GM12878 (cell line): ENCODE measurements around the gene PRUNE1. TPM values are rescaled to one million over a fixed set of nuclear protein-coding genes. Genes with fewer than 3 reads are reported as not detected.
A peak's percentile ranks its signal among the peaks of the same experiment; 100 is the strongest.

Experiments used
- ATAC-seq: fragments of 200-7000 bp; cut with Tn5 transposase; 3 replicates; pipeline ENCODE4 v1.9.1; 2020; ENCODE audit warnings: mild to moderate bottlenecking, moderate library complexity
- BruUV-seq: library from RNA; stranded (reverse); fragments of 400-500 nt; replicated peaks from 2 replicates; lab custom pipeline; 2021; lab: Mats Ljungman, UMichigan
- CTCF ChIA-PET: fragments of 300-600 bp; sonication (Branson Sonifier 250); formaldehyde crosslinking; extraction: SDS; loops from one replicate; lab custom pipeline; 2021; ENCODE audit warnings: inconsistent platforms; lab: Yijun Ruan, JAX
- POLR2A ChIA-PET: fragments of 350-600 bp; formaldehyde crosslinking; extraction: SDS; loops from one replicate; lab custom pipeline; 2021; ENCODE audit warnings: inconsistent platforms; lab: Charles Lee
- RAD21 ChIA-PET: fragments of 300-600 bp; sonication (Branson Sonifier 250); formaldehyde crosslinking; loops from one replicate; lab custom pipeline; 2023; ENCODE audit warnings: antibody characterized with exemption; ENCODE audit not compliant: unreplicated experiment; lab: Charles Lee
- SMC1A ChIA-PET: fragments of 300-600 bp; sonication (Branson Sonifier 250); formaldehyde crosslinking; loops from one replicate; lab custom pipeline; 2023; ENCODE audit not compliant: unreplicated experiment, uncharacterized antibody; lab: Charles Lee
- DNase-seq: peaks from one replicate; pipeline ENCODE4 v3.0.0-alpha.2; 2011; ENCODE audit warnings: low read depth, low spot score
- FAIRE-seq: peaks from 3 replicates; lab custom pipeline; 2011; peaks lifted over from hg19 to GRCh38; lab: Jason Lieb, UNC
- H2AFZ ChIP-seq: 2 replicates; pipeline ENCODE4 v1.6.0; 2011; ENCODE audit warnings: low read depth, low read length, control low read depth; ENCODE audit not compliant: control insufficient read depth
- H3K27ac ChIP-seq: 2 replicates; pipeline ENCODE4 v1.5.1; 2011; ENCODE audit warnings: control low read depth; ENCODE audit not compliant: control insufficient read depth, insufficient read depth
- H3K27me3 ChIP-seq, 2 experiments: replicated peaks in 1 of 2; 2 replicates each; pipeline versions ENCODE4 v1.6.0 to v1.6.1; 2011; ENCODE audit warnings: low read length in 1 of 2; ENCODE audit not compliant: control insufficient read depth in 2 of 2, insufficient read depth in 2 of 2
- H3K36me3 ChIP-seq, 2 experiments: 2 replicates each; pipeline ENCODE4 v1.5.1; 2011; ENCODE audit warnings: low read length in 1 of 2; ENCODE audit not compliant: control insufficient read depth in 2 of 2, insufficient read depth in 2 of 2
- H3K4me1 ChIP-seq: 2 replicates; pipeline ENCODE4 v1.6.1; 2011; ENCODE audit warnings: mild to moderate bottlenecking, low read length, moderate library complexity, mixed read lengths; ENCODE audit not compliant: control insufficient read depth, insufficient read depth
- H3K4me2 ChIP-seq: 2 replicates; pipeline ENCODE4 v1.6.0; 2011; ENCODE audit warnings: control low read depth; ENCODE audit not compliant: control insufficient read depth, insufficient read depth
- H3K4me3 ChIP-seq: fragments of 200-600 bp; sonication (generic); 2 replicates; pipeline ENCODE4 v1.5.1; 2016
- H3K79me2 ChIP-seq: 2 replicates; pipeline ENCODE4 v1.6.0; 2011; ENCODE audit warnings: low read length; ENCODE audit not compliant: control insufficient read depth, insufficient read depth
- H3K9ac ChIP-seq: 2 replicates; pipeline ENCODE4 v1.8.0; 2011; ENCODE audit warnings: low read length, control low read depth, mixed read lengths; ENCODE audit not compliant: control insufficient read depth, insufficient read depth
- H3K9me3 ChIP-seq: replicated peaks from 3 replicates; pipeline ENCODE4 v1.5.1; 2011; ENCODE audit warnings: mild to moderate bottlenecking, low read length; ENCODE audit not compliant: control insufficient read depth, insufficient read depth
- H4K20me1 ChIP-seq: 2 replicates; pipeline ENCODE4 v1.6.0; 2011; ENCODE audit not compliant: control insufficient read depth, insufficient read depth
- BCL11A ChIP-seq: IDR thresholded peaks from 2 replicates; pipeline ENCODE4 v1.6.1; 2011; ENCODE audit warnings: low read depth, low read length
- BHLHE40 ChIP-seq, 2 experiments: fragments of 450-650 bp in 1 of 2; IDR thresholded peaks; 2 replicates each; pipeline ENCODE4 v1.6.1; 2011 to 2017; ENCODE audit warnings: low read depth in 2 of 2, borderline replicate concordance in 1 of 2, improper control_type of control experiment in 1 of 2, low read length in 1 of 2, mild to moderate bottlenecking in 1 of 2
- DPF2 ChIP-seq: fragments of 450-650 bp; IDR thresholded peaks from 2 replicates; pipeline ENCODE4 v1.6.1; 2017; ENCODE audit warnings: mild to moderate bottlenecking
- IKZF1 ChIP-seq: fragments of 450-650 bp; conservative IDR thresholded peaks from 2 replicates; pipeline ENCODE4 v1.6.1; 2017; ENCODE audit warnings: antibody characterized with exemption, mild to moderate bottlenecking
- NFYA ChIP-seq: IDR thresholded peaks from 2 replicates; pipeline ENCODE4 v1.6.1; 2011; ENCODE audit warnings: low read depth, mild to moderate bottlenecking, low read length, improper control_type of control experiment, borderline replicate concordance
- NR2F1 ChIP-seq: fragments of 450-650 bp; conservative IDR thresholded peaks from 2 replicates; pipeline ENCODE4 v1.6.1; 2017; ENCODE audit warnings: mild to moderate bottlenecking
- PML ChIP-seq: IDR thresholded peaks from 2 replicates; pipeline ENCODE4 v1.6.1; 2012; ENCODE audit warnings: low read length, inconsistent platforms
- POLR2A ChIP-seq: IDR thresholded peaks from 2 replicates; pipeline ENCODE4 v1.6.1; 2011; ENCODE audit warnings: low read depth, mild to moderate bottlenecking, low read length
- TAF1 ChIP-seq: IDR thresholded peaks from 2 replicates; pipeline ENCODE4 v1.6.1; 2011; ENCODE audit warnings: mild to moderate bottlenecking, low read depth, low read length, borderline replicate concordance
- WGBS: methylation state at CpG from one replicate; pipeline ENCODE4 v1.1.6; 2016; ENCODE audit warnings: low lambda C conversion rate; ENCODE audit not compliant: insufficient replicate concordance, insufficient coverage; ENCODE audit errors: missing lambda C conversion rate; 5-methylcytosine and 5-hydroxymethylcytosine counted together
- in situ Hi-C: fragments of 300-500 bp; cut with MboI; formaldehyde crosslinking; loops from 9 replicates; pipeline ENCODE4 v1.14.3; 2018; ENCODE audit warnings: mixed read lengths
- intact Hi-C: fragments of 100-400 bp; cut with micrococcal nuclease; formaldehyde crosslinking; loops from one replicate; pipeline ENCODE4 v1.14.2; 2022; ENCODE audit not compliant: unreplicated experiment
- polyA plus RNA-seq, 11 experiments: library from polyadenylated mRNA; depleted of rRNA in 4 of 11; unstranded in 6 of 11; stranded (reverse) in 5 of 11; fragments of >200 nt; fragmentation: Nextera tagmentation in 4 of 11; fragmentation: Illumina TruSeq in 1 of 11; extraction: Ambion mirVana in 4 of 11; extraction: Trizol in 1 of 11; gene quantifications; 1 replicate in 1 of 11; 2 replicates in 10 of 11; pipeline versions ENCODE4 v1.2.1 to v1.2.3, GENCODE V29; 2011 to 2016; ENCODE audit warnings: inconsistent platforms in 2 of 11, missing spikeins in 2 of 11, low read depth in 1 of 11
- total RNA-seq, 4 experiments: library from RNA; depleted of rRNA in 3 of 4; stranded (reverse); fragments of >200 nt in 3 of 4; fragmentation: Illumina TruSeq in 1 of 4; extraction: Trizol in 1 of 4; gene quantifications; 2 replicates each; pipeline versions ENCODE4 v1.2.1 to v1.2.3, GENCODE V29; 2013 to 2021

PRUNE1 gene
- total and polyA plus RNA-seq, 10 of the 15 experiments (the other 5 are each of a cell fraction or from before 2014, with no cell fraction given), result 4.7 to 24.5 (median 12.4) TPM

- peak within 1 kb of the TSS; percentile 87 for H3K4me2 ChIP-seq
- H3K79me2 ChIP-seq, result peaks cover 36% of the 10 kb centered on the region
- intact Hi-C loops, result loop anchor here (5.0 to 10.0 kb wide), 3 partner anchors 210 to 413 kb away; partner anchors contain the start of genes CTSS and ENSA
- BruUV-seq, result no TSS peak
- peak within 1 kb of the TSS; percentile 87 for H3K4me3 ChIP-seq
- ChIA-PET CTCF (interaction anchor here (0.5 to 15.8 kb wide), 2 partner anchors 25 to 352 kb away, joined by 3 to 252 read pairs; partner anchors contain the start of gene MINDY1), RAD21 (interaction anchor here (1.7 kb wide), 1 partner anchor 32 kb away, joined by 7 read pairs; the partner anchor contains the start of gene MINDY1), SMC1A (interaction anchor here (1.3 to 1.4 kb wide), 2 partner anchors 21 to 27 kb away, joined by 3 to 7 read pairs; no protein-coding TSS in a partner anchor), POLR2A (no interaction called here)
- no peak for DNase-seq
- no peaks in the 10 kb centered on the region for H4K20me1 ChIP-seq
- no peak for FAIRE-seq
- H3K27me3 ChIP-seq, result no peaks in the 10 kb centered on the region; a peak in 2 of 4 replicates
- peak within 1 kb of the TSS; percentile 85 for H3K9ac ChIP-seq
- peak within 1 kb of the TSS; percentile 78 for H2AFZ ChIP-seq
- peak; percentile 59 for ATAC-seq
- H3K27ac ChIP-seq, result peak within 1 kb of the TSS; percentile 75
- no peaks in the 10 kb centered on the region for H3K9me3 ChIP-seq
- TF ChIP-seq BCL11A, result no peak
- 0 out of 2 replicates have a peak, but pooled peaks have one; percentile 41 for TF ChIP-seq NR2F1
- peak; percentile 21; the same call in 1 of the 2 replicates for TF ChIP-seq TAF1
- no peak for TF ChIP-seq NFYA
- no peak for TF ChIP-seq PML
- TF ChIP-seq POLR2A, result peak; percentile 78
- TF ChIP-seq BHLHE40 (IDR thresholded peaks at IDR 0.05; ENCODE audit: borderline replicate concordance in 1 of 2, low read depth in 2 of 2, low read length in 1 of 2), result peak in 1 of 2 experiments; percentile 32; a peak in 2 of 4 replicates
- TF ChIP-seq IKZF1, result peak; percentile 11; the same call in 1 of the 2 replicates
- 0 out of 2 replicates have a peak, but pooled peaks have one; percentile 40 for TF ChIP-seq DPF2
- in situ Hi-C loops, result no loop called here
- H3K36me3 ChIP-seq, result no peaks in the 10 kb centered on the region
- WGBS, result under 1% methylated on average over 46 of the region's 106 CpGs
- peaks cover 7% of the 10 kb centered on the region; the same call in 1 of the 2 replicates for H3K4me1 ChIP-seq
These were observed 33.4 kb upstream of the PRUNE1 start, which contains the start of gene CERS2 for GRCh38 chr1:150974580-150975478. Gene CERS2, minus strand, starts transcription at chr1:150974835. Its CDS starts 5,745 bp downstream, at chr1:150969090.
